ENCODE data around the gene NELFCD.
A peak's percentile ranks its signal among the peaks of the same experiment; 100 is the strongest.

NELFCD gene

DNA sequence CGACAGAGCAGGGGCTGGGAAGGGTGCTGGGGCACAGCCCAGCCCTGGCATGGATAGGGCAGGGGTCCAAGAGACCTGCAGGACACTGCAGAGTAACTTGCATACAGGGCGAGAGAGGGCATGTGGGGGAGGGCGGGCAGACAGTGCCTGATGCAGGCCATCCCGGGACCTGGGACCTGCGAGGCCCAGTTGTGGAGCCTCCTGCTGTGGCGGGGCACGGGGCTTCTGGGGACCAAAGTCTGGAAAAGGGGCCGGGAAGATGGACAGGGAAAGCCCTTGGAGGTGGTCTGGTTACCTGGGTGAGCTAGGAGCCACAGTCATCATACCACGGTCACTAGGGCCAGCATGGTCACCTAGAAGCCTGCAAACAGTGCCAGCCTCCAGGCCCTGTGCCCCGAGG, 37.8 kb downstream of the NELFCD start:
- Mint-ChIP-seq H3K27me3 (no peaks in the 10 kb centered on the region), H3K27ac (peak overlapping the region in 1 of 2 donors; percentile 50), H3K4me1 (peaks cover 38% of the 10 kb centered on the region), H3K4me3 (no peak overlapping the region), H3K9me3 (no peaks in the 10 kb centered on the region)
- ATAC-seq (no peak), DNase-seq (no peak)

DNA sequence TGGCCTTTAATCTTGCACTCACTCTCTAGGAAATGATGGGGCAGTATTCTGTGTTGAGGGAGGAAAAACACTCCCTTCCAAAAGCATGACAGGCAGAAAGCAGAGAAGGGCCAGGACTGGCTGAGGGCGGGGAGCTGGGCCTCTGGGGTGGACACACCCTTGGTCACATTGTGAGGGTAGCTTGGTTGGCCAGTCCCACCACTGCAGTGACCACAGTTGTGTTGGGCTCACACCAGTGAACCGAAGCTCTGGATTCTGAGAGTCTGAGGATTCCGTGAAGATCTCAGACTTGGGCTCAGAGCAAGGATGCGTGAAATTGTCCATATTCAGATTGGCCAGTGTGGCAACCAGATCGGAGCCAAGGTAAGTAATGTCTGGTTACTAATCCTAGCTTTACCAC, 38.2 kb downstream of the NELFCD start, which contains the start of gene TUBB1:
TUBB1 (plus strand) TSS at position 213 of the 400 bp plus-strand sequence; CDS start at position 307, 94 bp downstream.
- ATAC-seq (no peak), DNase-seq (no peak)
- no peaks in the 10 kb centered on the region for H3K27me3 Mint-ChIP-seq
- no peaks in the 10 kb centered on the region for H3K9me3 Mint-ChIP-seq
- H3K27ac Mint-ChIP-seq = peak within 1 kb of the TSS in 1 of 2 donors; percentile 50
- peaks cover 34% of the 10 kb centered on the region for H3K4me1 Mint-ChIP-seq
- no peak within 1 kb of the TSS for H3K4me3 Mint-ChIP-seq

DNA sequence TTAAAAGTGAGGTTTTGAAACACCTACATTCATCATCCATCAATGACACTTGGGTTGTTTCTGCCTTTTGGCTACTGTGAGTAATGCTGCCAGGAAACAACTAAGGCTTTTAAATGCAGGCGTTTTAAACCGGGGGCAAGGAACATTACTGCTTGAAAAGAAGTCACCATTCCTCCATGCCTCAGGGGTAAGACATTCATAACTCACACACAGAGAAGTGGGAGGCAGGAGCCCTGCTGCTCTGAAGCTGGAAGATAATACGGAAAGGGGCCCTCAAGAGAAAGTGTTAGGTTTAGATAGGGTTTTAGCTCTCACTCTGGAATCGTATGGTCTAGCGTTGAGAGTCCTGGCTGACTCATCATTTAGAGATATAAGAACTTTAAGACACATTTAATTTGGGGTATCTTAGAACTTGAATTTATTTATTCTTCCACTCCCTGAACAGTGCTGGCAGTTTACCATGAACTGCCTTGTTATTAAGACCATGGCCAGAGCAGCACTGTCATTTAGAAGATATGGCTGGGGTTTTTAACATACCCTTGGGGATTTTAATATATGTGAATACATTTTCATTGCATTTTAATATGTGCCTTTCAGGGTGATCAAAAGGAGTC, 40.0 kb downstream of the NELFCD start:
- Mint-ChIP-seq H3K27ac (no peak overlapping the region), H3K27me3 (no peaks in the 10 kb centered on the region), H3K4me1 (peaks cover 31% of the 10 kb centered on the region), H3K4me3 (no peak overlapping the region), H3K9me3 (no peaks in the 10 kb centered on the region)
- DNase-seq (no peak), ATAC-seq (no peak)

DNA sequence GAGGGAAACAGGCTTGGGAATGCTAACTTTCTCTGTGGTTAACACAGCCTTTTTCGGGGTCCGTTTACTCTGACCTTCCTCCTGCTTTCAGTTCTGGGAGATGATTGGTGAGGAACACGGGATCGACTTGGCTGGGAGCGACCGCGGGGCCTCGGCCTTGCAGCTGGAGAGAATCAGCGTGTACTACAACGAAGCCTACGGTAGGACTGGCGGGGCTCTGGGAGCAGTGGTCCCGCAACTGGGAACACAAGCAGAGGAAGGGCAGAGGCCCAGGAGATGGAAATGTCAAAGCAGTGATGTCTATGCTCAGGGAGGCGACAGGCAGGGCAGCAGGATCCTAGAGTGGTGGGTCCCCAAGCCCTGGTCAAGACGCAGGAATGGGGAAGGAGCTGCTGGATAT, 41.7 kb downstream of the NELFCD start:
- no peaks in the 10 kb centered on the region for H3K9me3 Mint-ChIP-seq
- H3K4me3 Mint-ChIP-seq = no peak overlapping the region
- DNase-seq (no peak), ATAC-seq (no peak)
- H3K27me3 Mint-ChIP-seq = no peaks in the 10 kb centered on the region
- H3K4me1 Mint-ChIP-seq = peaks cover 26% of the 10 kb centered on the region
- H3K27ac Mint-ChIP-seq = no peak overlapping the region

DNA sequence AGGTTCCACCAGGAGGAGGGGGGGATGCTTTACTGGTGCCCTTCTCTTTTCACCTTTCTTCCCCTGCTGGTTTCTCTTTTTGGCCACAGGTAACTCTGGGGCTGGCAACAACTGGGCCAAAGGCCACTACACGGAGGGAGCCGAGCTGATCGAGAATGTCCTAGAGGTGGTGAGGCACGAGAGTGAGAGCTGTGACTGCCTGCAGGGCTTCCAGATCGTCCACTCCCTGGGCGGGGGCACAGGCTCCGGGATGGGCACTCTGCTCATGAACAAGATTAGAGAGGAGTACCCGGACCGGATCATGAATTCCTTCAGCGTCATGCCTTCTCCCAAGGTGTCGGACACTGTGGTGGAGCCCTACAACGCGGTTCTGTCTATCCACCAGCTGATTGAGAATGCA, 42.6 kb downstream of the NELFCD start:
- ATAC-seq = no peak
- no peaks in the 10 kb centered on the region for H3K27me3 Mint-ChIP-seq
- H3K27ac Mint-ChIP-seq = peak overlapping the region; percentile 48 to 67
- H3K4me3 Mint-ChIP-seq = no peak overlapping the region
- no peaks in the 10 kb centered on the region for H3K9me3 Mint-ChIP-seq
- H3K4me1 Mint-ChIP-seq = peaks cover 31% of the 10 kb centered on the region
- no peak for DNase-seq

DNA sequence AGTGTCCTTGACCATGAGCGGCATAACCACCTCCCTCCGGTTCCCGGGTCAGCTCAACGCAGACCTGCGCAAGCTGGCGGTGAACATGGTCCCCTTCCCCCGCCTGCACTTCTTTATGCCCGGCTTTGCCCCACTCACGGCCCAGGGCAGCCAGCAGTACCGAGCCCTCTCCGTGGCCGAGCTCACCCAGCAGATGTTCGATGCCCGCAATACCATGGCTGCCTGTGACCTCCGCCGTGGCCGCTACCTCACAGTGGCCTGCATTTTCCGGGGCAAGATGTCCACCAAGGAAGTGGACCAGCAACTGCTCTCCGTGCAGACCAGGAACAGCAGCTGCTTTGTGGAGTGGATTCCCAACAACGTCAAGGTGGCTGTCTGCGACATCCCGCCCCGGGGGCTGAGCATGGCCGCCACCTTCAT, 43.1 kb downstream of the NELFCD start:
- H3K4me3 Mint-ChIP-seq = no peak overlapping the region
- ATAC-seq (no peak), DNase-seq (no peak)
- no peaks in the 10 kb centered on the region for H3K27me3 Mint-ChIP-seq
- peaks cover 36% of the 10 kb centered on the region for H3K4me1 Mint-ChIP-seq
- no peaks in the 10 kb centered on the region for H3K9me3 Mint-ChIP-seq
- no peak overlapping the region for H3K27ac Mint-ChIP-seq

DNA sequence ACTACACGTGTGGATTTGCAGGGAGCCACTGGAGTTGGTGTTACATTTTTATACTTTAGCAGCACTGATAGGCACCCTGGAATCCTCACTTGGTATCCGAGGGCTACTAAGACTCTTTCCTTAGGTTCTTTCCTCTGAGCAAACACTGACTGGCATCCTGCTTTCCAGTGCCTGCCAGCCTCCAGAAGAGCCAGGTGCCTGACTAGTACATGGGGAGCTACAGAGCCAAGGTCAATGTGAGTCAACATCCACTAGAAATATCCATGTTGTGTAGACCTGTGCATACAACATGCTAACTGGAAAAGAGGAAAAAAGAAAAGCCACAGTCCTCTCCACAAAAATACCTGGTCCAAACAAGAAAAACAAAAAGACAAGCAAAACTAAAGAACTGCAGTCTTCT, 44.0 kb downstream of the NELFCD start:
- no peak for ATAC-seq
- no peak for DNase-seq
- Mint-ChIP-seq H3K4me1 (peaks cover 45% of the 10 kb centered on the region), H3K27me3 (no peaks in the 10 kb centered on the region), H3K9me3 (no peaks in the 10 kb centered on the region), H3K4me3 (no peak overlapping the region), H3K27ac (no peak overlapping the region)

DNA sequence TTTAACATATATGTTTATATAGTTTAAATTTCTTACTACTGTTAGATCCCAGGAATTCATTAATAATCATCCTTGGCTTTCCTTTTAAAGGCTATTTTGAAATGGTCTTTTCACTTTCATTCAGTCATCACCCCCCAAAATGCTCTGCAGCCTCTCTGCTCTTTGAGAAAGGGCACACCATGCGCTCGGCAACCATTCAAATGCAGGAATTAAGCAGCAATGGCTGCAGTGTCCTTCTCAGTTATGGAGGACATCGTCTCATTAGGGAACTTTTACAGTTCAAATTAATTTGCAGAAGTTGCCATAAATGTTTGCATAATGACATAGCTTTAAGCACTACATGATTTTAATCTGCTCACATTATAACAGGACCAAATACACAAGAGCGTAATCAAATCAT, 44.5 kb downstream of the NELFCD start:
- peaks cover 49% of the 10 kb centered on the region for H3K4me1 Mint-ChIP-seq
- no peaks in the 10 kb centered on the region for H3K27me3 Mint-ChIP-seq
- no peak overlapping the region for H3K4me3 Mint-ChIP-seq
- no peaks in the 10 kb centered on the region for H3K9me3 Mint-ChIP-seq
- peak overlapping the region in 1 of 2 donors; percentile 19 for H3K27ac Mint-ChIP-seq
- ATAC-seq = no peak
- DNase-seq = no peak

DNA sequence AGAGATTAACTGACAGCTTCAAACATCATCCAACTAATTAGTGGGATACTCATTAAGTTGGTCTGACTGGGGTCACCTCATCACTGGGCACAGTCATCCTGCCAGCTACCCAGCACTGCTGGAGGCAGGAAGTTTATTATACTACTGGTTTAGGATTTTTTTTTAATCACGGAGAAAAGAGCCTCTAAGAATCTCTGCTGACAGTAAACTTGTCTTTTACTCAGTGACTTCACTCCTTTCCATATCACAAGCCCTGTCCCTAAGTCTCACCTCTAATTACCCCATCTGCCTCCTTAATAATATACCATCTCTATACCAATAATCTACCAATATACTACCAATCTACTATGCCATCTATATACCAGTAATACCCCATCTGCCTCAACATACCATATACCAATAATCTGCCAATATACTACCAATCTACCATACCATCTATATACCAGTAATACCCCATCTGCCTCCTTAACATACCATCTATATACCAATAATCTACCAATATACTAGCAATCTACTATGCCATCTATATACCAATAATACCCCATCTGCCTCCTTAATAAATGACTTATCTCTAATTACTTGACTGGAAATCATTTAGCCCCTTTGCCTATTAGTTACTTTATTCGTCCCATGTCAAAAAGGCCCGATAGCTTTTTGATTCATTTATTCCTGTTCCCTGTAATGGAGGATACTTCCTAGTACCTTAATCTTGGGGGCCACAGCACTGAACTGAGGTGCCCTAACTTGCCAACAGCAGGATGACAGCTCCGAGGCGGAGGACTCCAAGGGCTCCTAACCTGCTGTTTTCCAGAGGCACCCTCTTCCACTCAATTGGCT, 46.1 kb downstream of the NELFCD start:
- no peaks in the 10 kb centered on the region for H3K9me3 Mint-ChIP-seq
- peaks cover 59% of the 10 kb centered on the region for H3K4me1 Mint-ChIP-seq
- no peak for ATAC-seq
- H3K4me3 Mint-ChIP-seq = peak overlapping the region in 1 of 2 donors; percentile 7
- H3K27ac Mint-ChIP-seq = peak overlapping the region in 1 of 2 donors; percentile 87
- H3K27me3 Mint-ChIP-seq = no peaks in the 10 kb centered on the region
- DNase-seq = no peak

DNA sequence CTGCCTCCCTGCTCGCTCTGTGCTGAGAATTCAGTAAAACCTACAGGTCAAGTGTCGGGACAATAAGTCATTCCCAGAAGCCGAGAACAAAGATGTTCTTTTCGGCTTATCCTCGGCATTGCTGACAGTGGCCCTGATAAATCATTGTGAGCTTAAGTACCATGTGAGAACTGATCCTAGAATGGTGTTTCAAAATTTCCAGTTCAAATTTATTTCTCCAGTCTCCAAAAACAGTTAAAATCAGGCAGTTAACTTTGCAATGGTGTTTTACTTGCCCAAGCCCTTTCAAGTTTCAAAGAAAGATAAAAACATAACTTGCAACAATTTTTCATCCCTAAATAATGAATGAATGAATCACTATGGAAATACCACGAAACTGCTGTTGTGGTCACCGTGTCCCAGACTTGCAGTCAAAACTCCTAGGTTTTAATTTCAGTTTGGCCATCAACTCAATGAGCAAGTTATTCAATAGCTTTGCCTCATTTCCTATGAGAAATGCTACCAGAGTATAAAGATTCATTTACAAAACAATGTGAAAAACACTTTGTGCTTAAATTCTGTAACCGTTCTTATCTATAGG, 46.8 kb downstream of the NELFCD start:
- ATAC-seq (no peak), DNase-seq (no peak)
- Mint-ChIP-seq H3K27ac (peak overlapping the region in 1 of 2 donors; percentile 87), H3K9me3 (no peaks in the 10 kb centered on the region), H3K4me1 (peaks cover 59% of the 10 kb centered on the region), H3K4me3 (peak overlapping the region; percentile 7 to 15), H3K27me3 (no peaks in the 10 kb centered on the region)

DNA sequence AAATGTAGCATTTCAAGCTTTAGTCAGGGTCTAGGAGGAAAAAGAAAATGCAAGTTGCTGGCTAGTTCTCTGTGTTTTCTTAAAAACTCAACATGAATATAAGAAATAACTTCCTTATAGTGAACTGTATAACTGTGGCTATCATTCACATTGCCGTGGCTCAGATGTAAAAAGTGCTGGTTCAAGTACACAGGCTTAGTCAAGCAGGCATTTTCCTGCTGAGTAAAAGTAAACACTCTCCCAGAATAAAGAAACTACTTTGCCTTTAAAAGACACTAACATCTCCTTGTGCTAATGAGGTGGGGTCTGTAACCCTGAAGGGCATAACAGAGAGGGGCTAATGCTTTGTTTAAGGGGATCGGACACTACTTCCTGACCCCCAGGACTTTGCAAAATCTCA, 47.8 kb downstream of the NELFCD start:
- Mint-ChIP-seq H3K27me3 (no peaks in the 10 kb centered on the region), H3K27ac (peak overlapping the region in 1 of 2 donors; percentile 78), H3K4me1 (peaks cover 62% of the 10 kb centered on the region), H3K9me3 (no peaks in the 10 kb centered on the region), H3K4me3 (peak overlapping the region; percentile 51 to 91)
- ATAC-seq = no peak
- DNase-seq = no peak

DNA sequence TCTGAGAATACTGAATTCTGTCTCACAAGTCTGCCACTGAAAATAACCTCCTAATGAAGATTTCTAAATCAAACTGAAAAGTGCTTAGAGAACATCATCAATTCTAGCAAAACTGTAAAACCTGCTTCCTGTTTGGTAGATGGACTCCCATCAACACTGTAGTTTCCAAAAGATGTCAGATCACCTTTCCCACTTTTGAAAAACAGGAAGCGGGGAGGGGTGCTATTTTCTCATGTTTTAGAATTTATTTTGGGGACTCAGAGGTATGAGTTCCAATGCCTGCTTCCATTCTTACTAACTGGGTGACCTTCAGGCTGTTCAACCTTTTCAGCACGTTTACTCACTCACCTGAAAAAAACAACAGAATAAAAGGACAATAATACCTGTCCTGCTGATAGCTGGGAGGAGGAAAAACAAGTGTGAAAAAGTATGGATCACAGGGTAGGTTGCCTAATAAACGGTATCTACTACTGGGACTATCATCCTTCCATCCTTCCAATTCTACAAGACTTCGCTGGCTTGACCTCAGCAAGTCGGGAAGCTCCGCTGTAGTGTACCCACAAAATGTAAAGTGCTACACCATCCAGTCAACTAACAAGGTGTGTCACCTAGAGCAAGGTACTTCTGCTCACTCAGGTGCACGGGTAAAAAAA, 50.0 kb downstream of the NELFCD start:
- H3K9me3 Mint-ChIP-seq = no peaks in the 10 kb centered on the region
- peaks cover 69% of the 10 kb centered on the region for H3K4me1 Mint-ChIP-seq
- peak overlapping the region; percentile 91 to 94 for H3K4me3 Mint-ChIP-seq
- H3K27me3 Mint-ChIP-seq = no peaks in the 10 kb centered on the region
- H3K27ac Mint-ChIP-seq = peak overlapping the region; percentile 48 to 82
- ATAC-seq (no peak), DNase-seq (no peak)

DNA sequence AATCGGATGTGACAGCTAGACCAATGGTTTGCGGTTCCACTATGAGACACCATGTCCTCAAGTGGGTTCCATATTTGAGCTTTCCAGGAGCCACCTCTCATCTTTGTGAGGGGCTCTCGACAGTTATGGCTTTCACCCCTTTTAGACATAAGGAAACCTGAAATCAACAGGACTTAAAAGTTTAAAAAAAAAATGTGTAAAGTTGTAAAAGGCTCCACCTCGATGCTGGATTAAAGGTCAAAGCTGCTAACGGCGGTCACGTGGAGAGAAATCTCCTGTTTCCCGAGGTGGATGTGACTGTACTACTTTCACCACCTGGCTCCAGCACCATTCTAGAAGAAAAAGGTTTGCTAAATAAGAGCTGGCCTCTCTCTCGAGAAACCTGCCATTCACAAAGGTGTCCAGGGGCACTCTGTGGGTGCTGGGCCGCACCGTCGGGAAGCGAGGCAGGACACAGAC, 50.5 kb downstream of the NELFCD start:
- Mint-ChIP-seq H3K27ac (peak overlapping the region; percentile 95 to 96), H3K4me1 (peaks cover 73% of the 10 kb centered on the region), H3K27me3 (no peaks in the 10 kb centered on the region), H3K9me3 (no peaks in the 10 kb centered on the region), H3K4me3 (peak overlapping the region; percentile 91 to 94)
- DNase-seq (no peak), ATAC-seq (no peak)

DNA sequence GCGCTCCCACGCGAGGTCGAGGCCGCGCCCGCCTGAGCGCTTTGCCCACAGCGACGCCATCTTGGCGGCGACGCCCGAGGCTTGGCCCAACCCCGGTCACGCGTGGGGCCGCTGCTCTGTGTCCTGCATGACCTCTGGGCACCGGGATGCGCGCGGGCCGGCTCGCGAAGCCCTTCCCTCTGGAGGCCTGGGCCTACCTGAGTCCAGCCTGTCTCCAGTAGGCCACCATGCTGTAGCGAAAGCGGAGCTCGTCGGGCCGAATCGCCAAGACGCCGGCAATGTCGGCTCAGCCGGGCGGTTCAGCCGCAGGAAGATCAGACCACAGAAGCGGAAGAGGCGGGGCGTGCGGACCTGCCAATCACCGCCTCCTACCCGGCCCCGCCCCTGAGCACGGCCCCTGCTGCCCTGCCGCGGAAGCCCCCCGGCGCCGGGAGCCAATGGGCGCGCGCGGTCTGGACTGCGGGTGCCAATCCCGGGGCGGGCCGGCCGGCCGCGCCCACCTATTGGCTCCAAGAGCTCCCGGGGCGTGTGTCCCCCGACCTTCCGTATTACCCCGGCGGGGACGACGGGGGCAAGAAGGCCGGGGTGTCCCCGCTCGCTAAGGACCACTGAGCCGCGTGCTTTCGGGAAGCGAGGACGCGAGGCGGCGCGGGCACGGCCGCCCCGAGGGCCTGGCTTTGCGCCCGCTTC, 51.1 kb downstream of the NELFCD start, which contains the start of gene ATP5F1E:
ATP5F1E (minus strand) TSS at position 313 of the 690 bp plus-strand sequence; CDS start at position 229, 84 bp downstream.
- H3K27me3 Mint-ChIP-seq = no peaks in the 10 kb centered on the region
- ATAC-seq (peak; percentile 98), DNase-seq (peak; percentile 97)
- H3K4me3 Mint-ChIP-seq = peak within 1 kb of the TSS; percentile 91 to 94
- H3K9me3 Mint-ChIP-seq = no peaks in the 10 kb centered on the region
- peak within 1 kb of the TSS; percentile 95 to 96 for H3K27ac Mint-ChIP-seq
- H3K4me1 Mint-ChIP-seq = peaks cover 73% of the 10 kb centered on the region

DNA sequence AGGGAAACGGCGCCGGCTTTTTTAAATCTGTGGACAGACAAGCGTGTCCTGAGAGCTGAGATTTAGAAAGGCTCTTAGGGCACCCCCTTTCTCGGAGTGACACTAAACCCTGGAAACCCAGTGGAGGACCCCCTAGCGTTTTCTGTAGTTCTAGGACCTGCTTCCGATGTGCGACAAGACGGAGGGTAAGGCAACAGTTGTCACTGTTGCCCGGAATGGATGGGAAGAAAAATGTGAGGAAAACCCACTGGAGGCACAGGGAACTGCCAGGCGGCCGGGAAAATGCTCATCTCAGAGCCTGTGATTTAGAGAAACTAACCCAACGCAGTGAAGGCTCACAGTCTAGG, 51.6 kb downstream of the NELFCD start:
- no peaks in the 10 kb centered on the region for H3K27me3 Mint-ChIP-seq
- no peak for DNase-seq
- H3K9me3 Mint-ChIP-seq = no peaks in the 10 kb centered on the region
- H3K27ac Mint-ChIP-seq = peak overlapping the region; percentile 85 to 89
- peak; percentile 59 for ATAC-seq
- H3K4me1 Mint-ChIP-seq = peaks cover 73% of the 10 kb centered on the region
- peak overlapping the region; percentile 91 to 94 for H3K4me3 Mint-ChIP-seq
